HG03378 (cell line): Measurements from ENCODE around the gene QTRT2.

ENCODE experiments used
- ATAC-seq: cut with Tn5 transposase; IDR thresholded peaks from one replicate; pipeline ENCODE4 v1.9.1; 2021; ENCODE audit warnings: mild to moderate bottlenecking, moderate library complexity; ENCODE audit not compliant: unreplicated experiment

Gene QTRT2

GRCh38 chr3:114076711-114077110, 20.2 kb downstream of the QTRT2 start:
- ATAC-seq = no peak

DNA sequence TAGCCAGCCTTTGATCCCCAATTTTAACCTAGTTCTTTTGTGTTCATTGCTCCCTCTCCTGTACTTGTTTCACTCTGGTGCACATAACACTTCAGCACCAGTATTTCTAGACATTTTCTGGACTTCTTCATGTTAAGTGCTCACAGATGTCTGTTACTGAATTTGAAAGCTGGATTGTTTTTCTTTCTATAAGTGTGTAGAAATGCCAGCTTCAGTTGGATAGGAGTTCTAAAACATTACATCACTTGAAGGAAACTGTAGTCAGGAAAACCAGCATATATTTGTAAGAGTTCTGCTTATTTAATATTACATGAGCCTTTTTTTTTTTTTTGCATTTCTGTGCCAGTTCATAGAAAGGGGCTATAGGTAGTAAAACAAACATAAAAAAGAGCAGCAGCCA, 21.6 kb downstream of the QTRT2 start:
- no peak for ATAC-seq

- ATAC-seq = no peak
Measured at GRCh38 chr3:114079761-114080160, 23.2 kb downstream of the QTRT2 start.

DNA sequence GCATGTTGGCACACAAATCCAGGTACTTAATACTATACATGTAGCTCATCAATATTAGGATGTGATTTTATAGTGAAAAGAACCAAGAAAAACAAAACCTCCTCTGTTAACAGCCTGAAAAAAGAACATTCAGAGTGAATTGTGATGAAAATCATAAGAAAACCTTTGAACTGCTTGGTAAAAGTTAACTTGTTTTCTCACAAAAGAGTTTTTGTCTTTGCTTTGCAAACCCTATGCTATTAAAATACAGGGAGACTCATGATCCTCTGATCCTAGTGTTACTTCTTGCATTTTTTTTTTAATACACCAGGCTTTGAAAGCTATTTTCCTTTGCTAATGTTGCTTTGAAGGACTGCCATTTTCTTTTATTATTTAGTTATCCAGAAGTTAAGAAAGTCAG, 23.7 kb downstream of the QTRT2 start:
- no peak for ATAC-seq

GRCh38 chr3:114081037-114081436, 24.5 kb downstream of the QTRT2 start:
- ATAC-seq = no peak

DNA sequence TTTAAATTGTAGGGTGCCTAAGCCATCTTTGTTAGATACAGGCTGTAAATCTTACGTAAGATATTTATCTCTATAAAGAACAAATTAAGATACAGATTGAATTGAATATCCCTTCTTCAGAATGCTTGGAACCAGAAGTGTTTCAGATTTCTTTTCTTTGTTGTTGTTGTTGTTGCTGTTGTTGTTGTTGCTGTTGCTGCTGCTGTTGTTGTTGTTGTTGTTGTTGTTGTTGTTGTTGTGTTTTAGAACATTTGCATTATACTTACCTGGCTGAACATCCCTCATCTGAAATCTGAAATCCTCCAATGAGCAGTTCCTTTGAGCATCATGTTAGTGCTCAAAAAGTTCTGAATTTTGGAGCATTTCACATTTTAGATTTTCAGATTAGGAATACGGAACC, 26.6 kb downstream of the QTRT2 start:
- ATAC-seq = no peak

GRCh38 chr3:114086356-114086755, 29.8 kb downstream of the QTRT2 start:
- ATAC-seq = no peak

GRCh38 chr3:114089675-114090074, 33.1 kb downstream of the QTRT2 start:
- ATAC-seq = peak; percentile 64

DNA sequence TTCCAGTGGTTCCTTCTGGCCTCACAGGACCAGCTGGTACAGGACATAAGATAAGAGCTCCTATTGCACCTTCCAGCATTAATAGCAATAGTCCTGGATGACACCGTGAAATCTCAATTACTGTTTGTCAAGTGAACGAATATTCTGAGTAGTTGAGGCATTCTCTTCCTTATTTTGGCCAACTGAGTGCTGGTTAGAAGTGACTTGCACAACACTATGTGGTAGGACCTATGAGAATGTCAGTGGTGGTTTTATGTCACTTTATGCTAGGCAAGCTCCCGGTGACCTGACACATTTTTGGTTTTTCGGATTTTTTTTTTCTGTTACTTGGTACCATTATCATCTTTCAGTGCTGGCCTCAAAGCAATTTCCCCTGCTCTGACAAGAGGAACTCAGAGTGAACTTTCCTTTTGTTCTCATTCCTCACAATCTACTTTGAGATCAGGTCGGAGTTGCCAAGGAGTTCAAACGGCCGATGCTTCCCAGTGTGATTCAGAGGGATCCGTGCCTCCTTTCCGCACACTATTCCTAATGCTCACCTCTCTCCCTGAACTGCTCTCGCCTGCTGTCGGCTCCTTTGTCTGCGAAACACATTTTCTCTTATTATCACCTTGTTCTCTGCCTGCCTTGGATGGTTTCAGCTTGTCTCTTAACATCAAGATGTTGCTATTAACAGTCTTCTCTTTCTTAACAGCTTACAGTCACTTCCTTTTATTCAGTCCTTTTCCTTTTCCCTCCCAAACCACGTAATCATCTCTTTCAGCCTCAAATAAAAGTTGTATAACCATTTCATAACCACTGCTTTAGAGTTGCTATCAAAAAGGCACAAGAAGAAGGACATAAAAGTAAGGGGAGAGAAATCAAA, 35.8 kb downstream of the QTRT2 start:
- ATAC-seq = no peak

DNA sequence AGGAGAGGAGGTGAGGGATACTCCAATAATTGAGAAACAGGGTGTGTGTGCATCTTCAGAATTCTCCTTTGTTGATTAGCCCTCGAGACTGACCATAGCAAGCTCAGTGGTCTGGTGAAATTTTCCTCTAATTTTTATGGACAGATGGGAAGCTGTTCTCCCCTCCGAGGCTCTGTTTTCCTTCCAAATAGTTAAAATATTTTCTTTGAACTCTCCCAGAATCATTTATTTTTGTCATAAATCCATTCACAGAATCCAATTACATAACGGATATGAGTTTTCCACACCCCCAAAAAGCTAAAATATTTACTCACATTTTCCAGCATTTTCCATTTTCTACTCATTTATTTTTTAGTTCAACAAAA, 36.5 kb downstream of the QTRT2 start:
- ATAC-seq = no peak

- no peak for ATAC-seq
Measured at GRCh38 chr3:114093596-114093995, 37.1 kb downstream of the QTRT2 start.

DNA sequence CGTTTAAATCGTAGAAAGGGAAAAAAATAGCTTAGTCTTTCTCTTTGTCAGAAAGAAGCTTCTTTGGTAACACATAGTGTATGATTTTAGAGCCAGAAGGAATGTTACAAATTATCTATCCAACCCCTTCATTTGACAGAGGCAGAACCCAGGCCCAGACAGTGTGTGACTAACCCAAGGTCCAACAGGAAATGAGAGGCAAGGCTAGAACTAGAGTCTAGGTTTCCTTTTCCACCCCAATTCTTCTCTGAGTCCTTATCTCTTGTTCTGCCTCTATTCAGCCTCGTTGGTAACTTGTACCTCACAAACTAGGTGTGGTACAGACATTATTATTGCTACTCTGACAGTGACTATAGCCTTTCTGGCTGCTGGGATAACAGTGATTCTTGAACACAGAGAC, 39.3 kb downstream of the QTRT2 start:
- ATAC-seq = no peak

DNA sequence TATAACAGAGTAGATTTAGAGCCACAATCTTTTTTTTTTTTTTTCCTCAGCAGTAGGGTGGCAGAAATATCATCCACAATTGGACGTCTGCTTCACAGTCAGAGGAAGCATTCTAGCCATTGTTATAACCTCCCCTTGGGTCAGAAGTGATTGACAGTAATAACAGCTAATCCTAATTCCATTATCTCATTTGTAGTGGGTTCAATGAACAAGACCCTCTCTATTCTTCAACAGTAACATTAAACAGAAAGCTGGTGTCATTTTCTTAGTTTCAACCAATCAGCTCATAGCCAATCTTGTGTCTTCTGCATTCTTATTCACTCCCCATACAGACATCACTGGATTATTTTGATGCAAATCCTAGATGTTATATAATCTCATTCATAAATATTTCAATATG, 44.6 kb downstream of the QTRT2 start:
- ATAC-seq = no peak

DNA sequence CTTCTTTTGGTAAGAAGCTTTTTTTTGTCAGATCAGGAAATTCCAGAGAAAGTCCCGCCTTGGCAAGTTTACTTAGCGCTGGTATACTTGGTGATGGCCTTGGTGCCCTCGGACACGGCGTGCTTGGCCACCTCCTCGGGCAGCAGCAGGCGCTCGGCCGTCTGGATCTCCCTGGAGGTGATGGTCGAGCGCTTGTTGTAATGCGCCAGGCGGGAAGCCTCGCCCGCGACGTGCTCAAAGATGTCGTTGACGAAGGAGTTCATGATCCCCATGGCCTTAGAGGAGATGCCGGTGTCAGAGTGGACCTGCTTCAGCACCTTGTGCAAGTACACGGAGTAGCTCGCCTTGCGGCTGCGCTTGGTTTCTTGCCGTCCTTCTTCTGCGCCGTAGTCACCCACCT, 46.6 kb downstream of the QTRT2 start:
- ATAC-seq = no peak

GRCh38 chr3:114103858-114104257, 47.3 kb downstream of the QTRT2 start:
- ATAC-seq = no peak

- ATAC-seq = no peak
Measured at GRCh38 chr3:114104414-114104813, 47.9 kb downstream of the QTRT2 start.

DNA sequence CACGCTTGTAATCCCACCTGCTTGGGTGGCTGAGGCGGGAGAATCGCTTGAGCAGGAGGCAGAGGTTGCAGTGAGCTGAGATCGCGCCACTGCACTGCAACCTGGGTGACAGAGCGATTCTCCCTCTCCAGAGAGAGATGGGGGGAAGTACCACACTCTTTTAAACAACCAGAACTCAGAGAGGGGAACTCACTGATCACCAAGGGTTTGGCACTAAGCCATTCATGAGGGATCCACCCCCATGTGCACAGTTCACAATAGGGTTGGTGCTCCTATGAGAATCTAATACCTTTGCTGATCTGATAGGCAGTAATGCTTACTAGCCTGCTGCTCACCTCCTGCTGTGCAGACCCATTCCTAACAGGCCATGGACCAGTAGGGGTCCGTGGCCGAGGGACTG, 51.6 kb downstream of the QTRT2 start:
- ATAC-seq = no peak

DNA sequence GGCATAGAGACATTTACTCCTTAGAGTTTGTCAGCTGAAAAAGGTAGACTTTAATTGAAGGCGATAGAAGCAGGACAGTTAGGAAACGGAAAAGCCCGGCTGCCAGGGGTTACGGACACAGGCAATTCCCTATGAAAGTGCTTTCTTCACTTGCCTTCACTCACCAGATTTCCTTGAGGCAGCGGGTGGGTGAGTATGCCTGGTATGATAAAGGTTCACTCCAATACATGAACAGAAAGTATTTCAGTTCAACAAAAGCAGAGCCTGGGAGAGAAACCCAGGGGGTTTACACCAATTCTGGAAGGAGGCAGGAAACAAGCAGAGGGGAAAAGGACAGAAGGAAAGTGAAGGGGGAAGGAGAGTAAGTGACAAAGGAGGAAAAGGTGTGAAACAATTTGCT, 53.9 kb downstream of the QTRT2 start:
- ATAC-seq = no peak

GRCh38 chr3:114111060-114111770, 54.7 kb downstream of the QTRT2 start:
- ATAC-seq = no peak

DNA sequence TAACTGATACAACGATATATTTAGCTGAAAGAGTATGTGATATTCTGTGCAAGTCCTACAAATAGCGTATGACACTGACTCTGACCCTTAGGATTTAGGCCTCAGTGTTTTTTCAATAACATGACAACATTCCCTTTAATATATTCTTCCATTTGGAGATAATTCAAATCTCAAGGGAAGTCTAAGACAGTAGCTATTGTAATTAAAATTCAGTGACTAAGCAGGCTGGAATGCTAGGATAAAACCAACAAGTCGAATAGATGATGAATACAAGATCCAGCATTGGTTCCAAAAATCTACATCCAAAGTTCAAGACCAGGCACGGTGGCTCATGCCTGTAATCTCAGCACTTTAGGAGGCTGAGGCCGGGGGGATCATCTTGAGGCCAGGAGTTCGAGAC, 56.2 kb downstream of the QTRT2 start:
- no peak for ATAC-seq

DNA sequence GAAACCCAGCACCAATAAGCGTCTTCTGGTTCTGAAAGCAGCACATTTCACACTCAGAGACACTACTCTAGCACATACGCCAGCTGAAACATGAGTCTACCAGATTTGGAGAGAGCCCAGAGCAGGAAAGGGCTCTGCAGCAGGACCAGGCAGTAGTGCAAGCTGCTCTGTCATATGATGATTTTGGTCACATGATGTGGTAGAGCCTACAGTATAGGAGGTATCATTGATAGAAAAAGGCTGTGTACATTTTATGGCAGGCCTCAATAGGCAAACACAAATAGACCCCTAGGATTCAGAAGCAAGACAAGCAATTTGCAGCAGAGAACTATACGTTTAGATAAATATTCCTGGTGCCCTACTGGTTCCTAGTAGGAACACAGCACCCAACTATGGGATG, 58.2 kb downstream of the QTRT2 start:
- ATAC-seq = no peak

- no peak for ATAC-seq
Measured at GRCh38 chr3:114115143-114115542, 58.6 kb downstream of the QTRT2 start.
